ENCODE measurements around the gene BBS9.

BBS9 gene

GRCh38 chr7:33597181-33597580, 467.8 kb downstream of the BBS9 start:
- H3K4me2 ChIP-seq (ENCODE audit: low read depth, low read length, poor library complexity, severe bottlenecking), result no peak overlapping the region
- H3K9ac ChIP-seq (ENCODE audit: low read length), result no peak overlapping the region
- no peak overlapping the region for H3K27ac ChIP-seq (ENCODE audit: low read depth, low read length)
- H3K36me3 ChIP-seq (ENCODE audit: low read length), result no peaks in the 10 kb centered on the region
- no peaks in the 10 kb centered on the region for H3F3A ChIP-seq (ENCODE audit: insufficient read depth)
- no peaks in the 10 kb centered on the region for H3K9me2 ChIP-seq (replicated peaks; ENCODE audit: insufficient read depth, low read length)
- H3K27me3 ChIP-seq (ENCODE audit: low read length), result no peaks in the 10 kb centered on the region
- H3K4me3 ChIP-seq (ENCODE audit: insufficient read depth, low read length, poor library complexity, severe bottlenecking), result no peak overlapping the region
- H3K9me3 ChIP-seq (ENCODE audit: insufficient read depth, low read length), result no peaks in the 10 kb centered on the region
- no peaks in the 10 kb centered on the region for H3K79me2 ChIP-seq (ENCODE audit: insufficient read depth, low read length)
- TF ChIP-seq CTCF (IDR thresholded peaks at IDR 0.05; ENCODE audit: insufficient read depth, low read length, poor library complexity, severe bottlenecking) (no peak), EZH2phosphoT487 (conservative IDR thresholded peaks at IDR 0.05; ENCODE audit: low read length) (no peak)
- no peaks in the 10 kb centered on the region for H4K20me1 ChIP-seq (ENCODE audit: low read depth, low read length)
- no peak overlapping the region for H2AFZ ChIP-seq (ENCODE audit: low read depth, low read length, severe bottlenecking)

GRCh38 chr7:33601101-33601500, 471.7 kb downstream of the BBS9 start:
- H3K9me2 ChIP-seq (replicated peaks; ENCODE audit: insufficient read depth, low read length), result no peaks in the 10 kb centered on the region

DNA sequence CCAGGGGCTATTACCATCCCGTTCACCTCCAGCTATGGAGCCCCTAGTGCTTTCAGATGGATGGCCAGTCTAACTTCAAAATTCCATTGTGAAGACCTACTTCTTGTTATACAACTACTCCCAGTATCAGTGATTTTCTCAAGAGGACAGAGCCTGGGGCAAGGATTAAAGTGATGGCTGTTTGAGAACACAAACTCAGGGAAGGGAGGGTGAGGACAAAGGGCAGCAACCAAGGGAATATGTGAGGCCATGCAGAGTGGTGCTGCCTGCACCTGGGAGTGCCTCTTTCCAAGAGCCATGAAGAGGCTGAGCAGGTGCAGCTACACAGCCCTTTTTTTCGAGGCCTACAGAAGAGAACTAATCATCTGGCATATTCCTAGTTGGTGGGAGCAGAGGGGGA, 472.5 kb downstream of the BBS9 start:
- no peaks in the 10 kb centered on the region for H3K9me3 ChIP-seq (ENCODE audit: insufficient read depth, low read length)
- no peaks in the 10 kb centered on the region for H3K79me2 ChIP-seq (ENCODE audit: insufficient read depth, low read length)
- TF ChIP-seq EZH2phosphoT487 (conservative IDR thresholded peaks at IDR 0.05; ENCODE audit: low read length) (no peak), CTCF (IDR thresholded peaks at IDR 0.05; ENCODE audit: insufficient read depth, low read length, poor library complexity, severe bottlenecking) (no peak)
- no peak overlapping the region for H2AFZ ChIP-seq (ENCODE audit: low read depth, low read length, severe bottlenecking)
- no peak overlapping the region for H3K27ac ChIP-seq (ENCODE audit: low read depth, low read length)
- H3K36me3 ChIP-seq (ENCODE audit: low read length), result no peaks in the 10 kb centered on the region
- H3K4me2 ChIP-seq (ENCODE audit: low read depth, low read length, poor library complexity, severe bottlenecking), result no peak overlapping the region
- no peak overlapping the region for H3K4me3 ChIP-seq (ENCODE audit: insufficient read depth, low read length, poor library complexity, severe bottlenecking)
- H4K20me1 ChIP-seq (ENCODE audit: low read depth, low read length), result no peaks in the 10 kb centered on the region
- H3K9ac ChIP-seq (ENCODE audit: low read length), result no peak overlapping the region
- no peaks in the 10 kb centered on the region for H3K27me3 ChIP-seq (ENCODE audit: low read length)
- no peaks in the 10 kb centered on the region for H3K9me2 ChIP-seq (replicated peaks; ENCODE audit: insufficient read depth, low read length)
- H3F3A ChIP-seq (ENCODE audit: insufficient read depth), result no peaks in the 10 kb centered on the region

More at GRCh38 chr7:33601101-33601500, 471.7 kb downstream of the BBS9 start:
- H2AFZ ChIP-seq (ENCODE audit: low read depth, low read length, severe bottlenecking), result no peak overlapping the region
- H3K4me2 ChIP-seq (ENCODE audit: low read depth, low read length, poor library complexity, severe bottlenecking), result no peak overlapping the region
- no peak overlapping the region for H3K4me3 ChIP-seq (ENCODE audit: insufficient read depth, low read length, poor library complexity, severe bottlenecking)
- no peak overlapping the region for H3K9ac ChIP-seq (ENCODE audit: low read length)
- H3F3A ChIP-seq (ENCODE audit: insufficient read depth), result no peaks in the 10 kb centered on the region
- no peak overlapping the region for H3K27ac ChIP-seq (ENCODE audit: low read depth, low read length)
- H4K20me1 ChIP-seq (ENCODE audit: low read depth, low read length), result no peaks in the 10 kb centered on the region
- H3K79me2 ChIP-seq (ENCODE audit: insufficient read depth, low read length), result no peaks in the 10 kb centered on the region
- TF ChIP-seq CTCF (IDR thresholded peaks at IDR 0.05; ENCODE audit: insufficient read depth, low read length, poor library complexity, severe bottlenecking), result no peak
- no peak for TF ChIP-seq EZH2phosphoT487 (conservative IDR thresholded peaks at IDR 0.05; ENCODE audit: low read length)
- no peaks in the 10 kb centered on the region for H3K36me3 ChIP-seq (ENCODE audit: low read length)
- no peaks in the 10 kb centered on the region for H3K27me3 ChIP-seq (ENCODE audit: low read length)
- no peaks in the 10 kb centered on the region for H3K9me3 ChIP-seq (ENCODE audit: insufficient read depth, low read length)

Measured in SU-DHL-6 (cell line).